H9 (cell line): ENCODE measurements around the gene KRTAP5-7. TPM values are rescaled to one million over a fixed set of nuclear protein-coding genes. Genes with fewer than 3 reads are reported as not detected.
A peak's percentile ranks its signal among the peaks of the same experiment; 100 is the strongest.

Source experiments
- DNase-seq: peaks from one replicate; pipeline ENCODE4 v3.0.0-alpha.2; 2017
- H2AFZ ChIP-seq: one replicate; pipeline ENCODE4 v1.6.1; 2013; ENCODE audit warnings: mild to moderate bottlenecking, low read length, control low read depth, moderate library complexity
- H2AK5ac ChIP-seq: 2 replicates; pipeline ENCODE4 v1.6.1; 2013; ENCODE audit warnings: low read length, control low read depth, mixed read lengths; ENCODE audit not compliant: insufficient read length
- H2BK120ac ChIP-seq: one replicate; pipeline ENCODE4 v1.6.1; 2013; ENCODE audit warnings: low read depth, mild to moderate bottlenecking, low read length, control low read depth, inconsistent platforms; ENCODE audit not compliant: poor library complexity, severe bottlenecking
- H2BK12ac ChIP-seq: 2 replicates; pipeline ENCODE4 v1.6.1; 2013; ENCODE audit warnings: low read length, control low read depth, mixed read lengths, low read depth; ENCODE audit not compliant: insufficient read length
- H2BK15ac ChIP-seq: 2 replicates; pipeline ENCODE4 v1.6.1; 2013; ENCODE audit warnings: low read depth, low read length, control low read depth
- H2BK20ac ChIP-seq: one replicate; pipeline ENCODE4 v1.6.1; 2013; ENCODE audit warnings: low read depth, mild to moderate bottlenecking, low read length, control low read depth, inconsistent platforms; ENCODE audit not compliant: poor library complexity, severe bottlenecking
- H2BK5ac ChIP-seq: 2 replicates; pipeline ENCODE4 v1.6.1; 2013; ENCODE audit warnings: low read length, control low read depth, mixed read lengths; ENCODE audit not compliant: insufficient read length
- H3K14ac ChIP-seq: 2 replicates; pipeline ENCODE4 v1.6.1; 2013; ENCODE audit warnings: low read length, control low read depth; ENCODE audit not compliant: insufficient read depth
- H3K18ac ChIP-seq: 2 replicates; pipeline ENCODE4 v1.6.1; 2013; ENCODE audit warnings: low read depth, mild to moderate bottlenecking, mixed read lengths, low read length, control low read depth; ENCODE audit not compliant: insufficient read length
- H3K23ac ChIP-seq: 2 replicates; pipeline ENCODE4 v1.6.1; 2013; ENCODE audit warnings: low read length, control low read depth, mixed read lengths, low read depth; ENCODE audit not compliant: insufficient read length
- H3K23me2 ChIP-seq: 2 replicates; pipeline ENCODE4 v1.6.1; 2013; ENCODE audit warnings: low read depth, mild to moderate bottlenecking, mixed read lengths, low read length, control low read depth; ENCODE audit not compliant: insufficient read length, poor library complexity, severe bottlenecking
- H3K27ac ChIP-seq: 2 replicates; pipeline ENCODE4 v1.5.1; 2013; ENCODE audit warnings: low read length, control low read depth, mixed read lengths, low read depth; ENCODE audit not compliant: insufficient read length
- H3K27me3 ChIP-seq: 2 replicates; pipeline ENCODE4 v1.6.1; 2013; ENCODE audit warnings: low read length, control low read depth, inconsistent platforms; ENCODE audit not compliant: insufficient read depth
- H3K4ac ChIP-seq: 2 replicates; pipeline ENCODE4 v1.6.1; 2013; ENCODE audit warnings: low read depth, mild to moderate bottlenecking, control low read depth, inconsistent platforms, low read length, moderate library complexity
- H3K4me1 ChIP-seq: 2 replicates; pipeline ENCODE4 v1.6.1; 2013; ENCODE audit warnings: low read length, control low read depth, inconsistent platforms; ENCODE audit not compliant: insufficient read depth
- H3K4me2 ChIP-seq: 2 replicates; pipeline ENCODE4 v1.6.1; 2013; ENCODE audit warnings: low read length, control low read depth, mixed read lengths; ENCODE audit not compliant: insufficient read length, insufficient read depth
- H3K56ac ChIP-seq: 2 replicates; pipeline ENCODE4 v1.6.1; 2013; ENCODE audit warnings: low read depth, mild to moderate bottlenecking, mixed read lengths, low read length, control low read depth; ENCODE audit not compliant: insufficient read length
- H3K79me1 ChIP-seq: 2 replicates; pipeline ENCODE4 v1.6.1; 2013; ENCODE audit warnings: low read depth, mild to moderate bottlenecking, moderate library complexity, low read length, control low read depth, inconsistent platforms; ENCODE audit not compliant: insufficient read depth, poor library complexity, severe bottlenecking
- H3K79me2 ChIP-seq: 2 replicates; pipeline ENCODE4 v1.6.1; 2013; ENCODE audit warnings: low read length, control low read depth, inconsistent platforms; ENCODE audit not compliant: insufficient read depth
- H3K9ac ChIP-seq: 2 replicates; pipeline ENCODE4 v1.6.1; 2013; ENCODE audit warnings: low read length, control low read depth, mixed read lengths; ENCODE audit not compliant: insufficient read length; ENCODE audit errors: extremely low read depth
- H3K9me3 ChIP-seq: one replicate; pipeline ENCODE4 v1.6.1; 2013; ENCODE audit warnings: low read depth, low read length, inconsistent platforms; ENCODE audit not compliant: control insufficient read depth
- H3T11ph ChIP-seq: one replicate; pipeline ENCODE4 v1.6.1; 2013; ENCODE audit warnings: mild to moderate bottlenecking, low read length, control low read depth, inconsistent platforms
- H4K20me1 ChIP-seq: one replicate; pipeline ENCODE4 v1.6.1; 2013; ENCODE audit not compliant: control insufficient read depth, insufficient read length, insufficient read depth
- H4K5ac ChIP-seq: 2 replicates; pipeline ENCODE4 v1.6.1; 2013; ENCODE audit warnings: low read depth, mild to moderate bottlenecking, mixed read lengths, low read length, control low read depth; ENCODE audit not compliant: insufficient read length
- H4K8ac ChIP-seq: replicated peaks from 2 replicates; pipeline ENCODE4 v1.6.1; 2013; ENCODE audit warnings: low read length, control low read depth, mixed read lengths, low read depth; ENCODE audit not compliant: insufficient read length
- H4K91ac ChIP-seq: 2 replicates; pipeline ENCODE4 v1.6.1; 2013; ENCODE audit warnings: low read depth, mild to moderate bottlenecking, moderate library complexity, mixed read lengths, low read length, control low read depth; ENCODE audit not compliant: insufficient read length
- H3K27ac Mint-ChIP-seq, 3 experiments: 2 replicates in 2 of 3; 3 replicates in 1 of 3; pipeline ENCODE4 v1.8.0; 2020 to 2021; ENCODE audit warnings: mixed read lengths in 3 of 3, mild to moderate bottlenecking in 1 of 3, moderate library complexity in 1 of 3
- H3K27me3 Mint-ChIP-seq: 2 replicates; pipeline ENCODE4 v1.8.0; 2021; ENCODE audit warnings: low read depth, mild to moderate bottlenecking, moderate library complexity, mixed read lengths
- H3K36me3 Mint-ChIP-seq, 3 experiments: 2 replicates in 2 of 3; 3 replicates in 1 of 3; pipeline ENCODE4 v1.8.0; 2020 to 2021; ENCODE audit warnings: low read depth in 3 of 3, mixed read lengths in 3 of 3; ENCODE audit not compliant: insufficient read depth in 1 of 3
- H3K4me1 Mint-ChIP-seq, 2 experiments: 2 replicates each; pipeline ENCODE4 v1.8.0; 2020; ENCODE audit warnings: mixed read lengths in 2 of 2
- H3K4me3 Mint-ChIP-seq, 2 experiments: 2 replicates in 1 of 2; 3 replicates in 1 of 2; pipeline ENCODE4 v1.8.0; 2020 to 2021; ENCODE audit warnings: mild to moderate bottlenecking in 2 of 2, mixed read lengths in 2 of 2, moderate library complexity in 1 of 2
- H3K9me3 Mint-ChIP-seq, 2 experiments: 2 replicates in 1 of 2; 3 replicates in 1 of 2; pipeline ENCODE4 v1.8.0; 2020; ENCODE audit warnings: mild to moderate bottlenecking in 2 of 2, mixed read lengths in 2 of 2, moderate library complexity in 1 of 2
- whole genome bisulfite sequencing: extraction: QIAGEN DNeasy Blood & Tissue Kit; methylation state at CpG from one replicate; pipeline ENCODE4 v1.1.7; 2013; ENCODE audit warnings: missing lambda C conversion rate, low lambda C conversion rate, mixed read lengths; ENCODE audit not compliant: insufficient read length; ENCODE audit errors: extremely low coverage; 5-methylcytosine and 5-hydroxymethylcytosine counted together
- total RNA-seq: library from RNA; stranded (reverse); gene quantifications from 2 replicates; pipeline ENCODE4 v1.2.1, GENCODE V29; 2021
- TF ChIP-seq, protein P1 (sequence below): fragments of 200-600 bp; sonication (generic); conservative IDR thresholded peaks from 3 replicates; pipeline ENCODE4 v1.8.0; 2021; ENCODE audit warnings: antibody characterized with exemption, mild to moderate bottlenecking

KRTAP5-7 gene
- total RNA-seq, 1 experiment from 2014 or later: not detected

DNA sequence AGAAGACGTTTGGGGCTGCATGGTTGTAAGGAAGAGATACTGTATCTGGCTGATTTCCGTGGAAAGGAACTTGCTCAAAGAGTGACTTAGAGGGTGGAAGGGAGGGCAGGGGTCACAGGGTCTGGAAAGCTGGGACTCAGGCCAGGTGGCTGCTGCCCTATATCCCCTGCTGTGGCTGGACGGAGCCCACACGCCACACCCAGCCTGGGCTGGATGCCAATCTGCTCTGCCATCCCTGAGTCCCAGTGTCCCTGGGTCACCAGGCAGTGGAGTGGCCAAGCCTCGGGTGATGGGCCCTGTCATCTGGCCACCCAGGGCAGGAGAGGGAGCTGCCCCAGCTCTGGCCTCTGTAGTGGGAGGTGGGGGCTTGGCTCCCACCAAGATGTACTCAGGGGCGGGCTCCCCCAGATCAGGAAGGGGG is 26.5 kb upstream of the KRTAP5-7 start:
- peaks cover 15 to 46% (median 21%) of the 10 kb centered on the region in 3 experiments; a peak in 6 of 7 replicates for H3K36me3 Mint-ChIP-seq
- H2BK12ac ChIP-seq: no peak overlapping the region

More for the DNA sequence above, 26.5 kb upstream of the KRTAP5-7 start:
- 0 out of 7 replicates have a peak overlapping the region, but pooled peaks of 1 of the 3 experiments have one; percentile 14 for H3K27ac Mint-ChIP-seq
- Histone ChIP-seq H3K79me1 (no peaks in the 10 kb centered on the region), H2BK20ac (no peak overlapping the region), H3K23ac (no peak overlapping the region), H3K27ac (no peak overlapping the region), H3K56ac (no peak overlapping the region), H3T11ph (no peak overlapping the region), H3K4me2 (no peak overlapping the region), H3K9ac (no peak overlapping the region), H3K4ac (no peak overlapping the region), H4K20me1 (no peaks in the 10 kb centered on the region), H3K4me1 (no peaks in the 10 kb centered on the region; the same call in 1 of the 2 replicates), H3K9me3 (no peaks in the 10 kb centered on the region), H2AK5ac (no peak overlapping the region), H3K18ac (no peak overlapping the region), H3K27me3 (no peaks in the 10 kb centered on the region), H4K8ac (no peak overlapping the region), H2AFZ (no peak overlapping the region), H3K14ac (no peak overlapping the region), H2BK15ac (no peak overlapping the region), H4K5ac (no peak overlapping the region), H3K79me2 (no peaks in the 10 kb centered on the region), H3K23me2 (no peaks in the 10 kb centered on the region), H2BK120ac (no peak overlapping the region), H4K91ac (no peak overlapping the region), H2BK5ac (no peak overlapping the region)
- peaks cover 0 to 5% of the 10 kb centered on the region in 2 experiments; a peak in 2 of 5 replicates for H3K9me3 Mint-ChIP-seq
- TF ChIP-seq, protein P1, sequence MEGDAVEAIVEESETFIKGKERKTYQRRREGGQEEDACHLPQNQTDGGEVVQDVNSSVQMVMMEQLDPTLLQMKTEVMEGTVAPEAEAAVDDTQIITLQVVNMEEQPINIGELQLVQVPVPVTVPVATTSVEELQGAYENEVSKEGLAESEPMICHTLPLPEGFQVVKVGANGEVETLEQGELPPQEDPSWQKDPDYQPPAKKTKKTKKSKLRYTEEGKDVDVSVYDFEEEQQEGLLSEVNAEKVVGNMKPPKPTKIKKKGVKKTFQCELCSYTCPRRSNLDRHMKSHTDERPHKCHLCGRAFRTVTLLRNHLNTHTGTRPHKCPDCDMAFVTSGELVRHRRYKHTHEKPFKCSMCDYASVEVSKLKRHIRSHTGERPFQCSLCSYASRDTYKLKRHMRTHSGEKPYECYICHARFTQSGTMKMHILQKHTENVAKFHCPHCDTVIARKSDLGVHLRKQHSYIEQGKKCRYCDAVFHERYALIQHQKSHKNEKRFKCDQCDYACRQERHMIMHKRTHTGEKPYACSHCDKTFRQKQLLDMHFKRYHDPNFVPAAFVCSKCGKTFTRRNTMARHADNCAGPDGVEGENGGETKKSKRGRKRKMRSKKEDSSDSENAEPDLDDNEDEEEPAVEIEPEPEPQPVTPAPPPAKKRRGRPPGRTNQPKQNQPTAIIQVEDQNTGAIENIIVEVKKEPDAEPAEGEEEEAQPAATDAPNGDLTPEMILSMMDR: no peak
- no CpG with 5 or more reads among the region's 6 CpGs for WGBS
- peaks cover 10 to 16% of the 10 kb centered on the region in 2 experiments for H3K4me1 Mint-ChIP-seq
- no peak overlapping the region; a peak in 1 of 5 replicates for H3K4me3 Mint-ChIP-seq
- H3K27me3 Mint-ChIP-seq: no peaks in the 10 kb centered on the region
- no peak for DNase-seq
